ENCODE data around the gene LCE1F. TPM values are rescaled to one million over a fixed set of nuclear protein-coding genes. Genes with fewer than 3 reads are reported as not detected.

Gene LCE1F
- total RNA-seq, 1 experiment from 2014 or later = not detected

DNA sequence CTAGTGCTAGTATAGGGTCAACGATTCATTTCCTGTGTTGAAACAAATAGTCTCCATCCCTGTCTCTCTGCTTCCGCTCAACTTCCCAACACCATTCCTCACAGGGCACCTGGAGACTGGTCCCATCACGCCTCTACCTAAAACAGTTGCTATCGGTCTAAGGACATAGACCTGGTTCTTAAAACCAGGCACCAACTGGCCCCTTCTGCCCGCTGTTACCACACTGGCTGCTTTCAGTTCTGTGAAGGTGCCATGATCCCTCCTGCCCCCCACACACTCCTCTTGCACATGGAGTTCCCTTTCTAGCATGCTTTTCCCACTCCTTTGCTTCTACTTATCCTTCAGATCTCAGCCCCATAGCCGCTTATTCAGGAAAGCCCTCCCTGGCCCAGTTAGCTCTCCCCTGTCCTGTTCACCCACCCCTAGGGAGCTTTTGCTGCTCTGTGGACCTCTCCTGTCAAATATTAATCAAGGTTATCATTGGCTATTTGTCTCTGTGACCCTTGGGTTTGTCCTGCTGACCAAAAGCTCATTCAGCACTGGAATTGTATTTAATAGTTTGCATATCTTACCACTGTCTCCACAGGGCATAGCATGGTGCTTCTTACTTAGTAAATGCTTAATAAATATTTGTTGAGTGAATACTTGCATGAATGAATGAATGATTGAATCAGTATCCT, 29.0 kb upstream of the LCE1F start:
- Mint-ChIP-seq H3K27ac (no peak overlapping the region), H3K36me3 (ENCODE audit: insufficient read depth in 1 of 3, low read depth in 3 of 3) (peaks cover 4 to 43% (median 10%) of the 10 kb centered on the region in 3 experiments; a peak in 6 of 7 replicates), H3K27me3 (ENCODE audit: low read depth) (peaks cover 2% of the 10 kb centered on the region; the same call in 1 of the 2 replicates), H3K4me3 (no peak overlapping the region; a peak in 1 of 5 replicates), H3K4me1 (no peaks in the 10 kb centered on the region), H3K9me3 (peaks cover 91 to 93% of the 10 kb centered on the region in 2 experiments)
- Histone ChIP-seq H3K18ac (ENCODE audit: insufficient read length, low read depth, low read length) (no peak overlapping the region), H3K9ac (ENCODE audit: extremely low read depth, insufficient read length, low read length) (no peak overlapping the region), H3K4me2 (ENCODE audit: insufficient read depth, insufficient read length, low read length) (no peak overlapping the region), H4K8ac (replicated peaks; ENCODE audit: insufficient read length, low read depth, low read length) (no peak overlapping the region), H2BK5ac (ENCODE audit: insufficient read length, low read length) (no peak overlapping the region), H3K27ac (ENCODE audit: insufficient read length, low read depth, low read length) (no peak overlapping the region), H4K20me1 (ENCODE audit: control insufficient read depth, insufficient read depth, insufficient read length) (no peaks in the 10 kb centered on the region), H4K91ac (ENCODE audit: insufficient read length, low read depth, low read length) (no peak overlapping the region), H3K4ac (ENCODE audit: low read depth, low read length) (no peak overlapping the region), H4K5ac (ENCODE audit: insufficient read length, low read depth, low read length) (no peak overlapping the region), H3K79me1 (ENCODE audit: insufficient read depth, low read depth, low read length, poor library complexity, severe bottlenecking) (no peaks in the 10 kb centered on the region), H2BK15ac (ENCODE audit: low read depth, low read length) (no peak overlapping the region), H3K56ac (ENCODE audit: insufficient read length, low read depth, low read length) (no peak overlapping the region), H3K14ac (ENCODE audit: insufficient read depth, low read length) (no peak overlapping the region), H2BK20ac (ENCODE audit: low read depth, low read length, poor library complexity, severe bottlenecking) (no peak overlapping the region), H3K4me1 (ENCODE audit: insufficient read depth, low read length) (no peaks in the 10 kb centered on the region), H2AFZ (ENCODE audit: low read length) (no peak overlapping the region), H3K9me3 (ENCODE audit: control insufficient read depth, low read depth, low read length) (peaks cover 91% of the 10 kb centered on the region), H2BK12ac (ENCODE audit: insufficient read length, low read depth, low read length) (no peak overlapping the region), H2BK120ac (ENCODE audit: low read depth, low read length, poor library complexity, severe bottlenecking) (no peak overlapping the region), H3K23ac (ENCODE audit: insufficient read length, low read depth, low read length) (no peak overlapping the region), H2AK5ac (ENCODE audit: insufficient read length, low read length) (no peak overlapping the region), H3K27me3 (ENCODE audit: insufficient read depth, low read length) (no peaks in the 10 kb centered on the region), H3K79me2 (ENCODE audit: insufficient read depth, low read length) (no peaks in the 10 kb centered on the region), H3K23me2 (ENCODE audit: insufficient read length, low read depth, low read length, poor library complexity, severe bottlenecking) (no peaks in the 10 kb centered on the region), H3T11ph (ENCODE audit: low read length) (no peak overlapping the region)
- DNase-seq = no peak
- no CpG with 5 or more reads among the region's 6 CpGs for WGBS (ENCODE audit: extremely low coverage, insufficient read length, low lambda C conversion rate)
- TF ChIP-seq, protein P1, sequence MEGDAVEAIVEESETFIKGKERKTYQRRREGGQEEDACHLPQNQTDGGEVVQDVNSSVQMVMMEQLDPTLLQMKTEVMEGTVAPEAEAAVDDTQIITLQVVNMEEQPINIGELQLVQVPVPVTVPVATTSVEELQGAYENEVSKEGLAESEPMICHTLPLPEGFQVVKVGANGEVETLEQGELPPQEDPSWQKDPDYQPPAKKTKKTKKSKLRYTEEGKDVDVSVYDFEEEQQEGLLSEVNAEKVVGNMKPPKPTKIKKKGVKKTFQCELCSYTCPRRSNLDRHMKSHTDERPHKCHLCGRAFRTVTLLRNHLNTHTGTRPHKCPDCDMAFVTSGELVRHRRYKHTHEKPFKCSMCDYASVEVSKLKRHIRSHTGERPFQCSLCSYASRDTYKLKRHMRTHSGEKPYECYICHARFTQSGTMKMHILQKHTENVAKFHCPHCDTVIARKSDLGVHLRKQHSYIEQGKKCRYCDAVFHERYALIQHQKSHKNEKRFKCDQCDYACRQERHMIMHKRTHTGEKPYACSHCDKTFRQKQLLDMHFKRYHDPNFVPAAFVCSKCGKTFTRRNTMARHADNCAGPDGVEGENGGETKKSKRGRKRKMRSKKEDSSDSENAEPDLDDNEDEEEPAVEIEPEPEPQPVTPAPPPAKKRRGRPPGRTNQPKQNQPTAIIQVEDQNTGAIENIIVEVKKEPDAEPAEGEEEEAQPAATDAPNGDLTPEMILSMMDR (conservative IDR thresholded peaks at IDR 0.05) = no peak
